ENCODE data around the gene ZDHHC17. TPM values are rescaled to one million over a fixed set of nuclear protein-coding genes. Genes with fewer than 3 reads are reported as not detected.

Gene ZDHHC17
- total RNA-seq, 1 experiment from 2014 or later: 25.3 TPM

DNA sequence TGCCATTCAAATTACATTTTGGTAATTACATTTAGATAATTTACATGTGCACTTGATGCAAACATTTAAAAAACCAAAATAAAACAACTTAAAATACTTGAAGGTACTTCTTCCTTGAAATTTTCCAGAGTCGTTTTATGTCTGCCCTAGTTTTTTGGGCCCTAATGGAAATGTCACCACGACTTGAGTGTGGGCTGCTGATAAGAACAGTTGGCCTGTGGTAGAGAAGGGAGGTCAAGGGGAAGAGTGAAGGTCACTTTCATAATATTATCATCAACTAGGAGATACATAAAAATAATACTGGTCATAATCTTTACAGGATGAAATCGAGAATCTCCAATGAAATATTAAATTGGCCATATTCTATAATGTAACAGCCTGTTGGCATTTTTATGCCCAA is 23.1 kb downstream of the ZDHHC17 start:
- ChIA-PET POLR2A (no interaction called here), RAD21 (ENCODE audit: low non-redundant PET in 1 of 2, low total read pairs in 2 of 2, uncharacterized antibody in 2 of 2, unreplicated experiment in 2 of 2) (no interaction called here), CTCF (no interaction called here)
- no peaks in the 10 kb centered on the region for H3K36me3 ChIP-seq (ENCODE audit: control insufficient read depth in 1 of 2, insufficient read depth in 2 of 2, low read length in 2 of 2)
- intact Hi-C loops (cut with micrococcal nuclease): no loop called here
- H3K27ac ChIP-seq (ENCODE audit: low read depth, low read length): no peak overlapping the region
- TF ChIP-seq MAX (IDR thresholded peaks at IDR 0.05): no peak
- TF ChIP-seq FOSL1 (IDR thresholded peaks at IDR 0.05; ENCODE audit: low read depth): no peak
- TF ChIP-seq ELF1 (IDR thresholded peaks at IDR 0.05; ENCODE audit: borderline replicate concordance, low read depth): no peak
- TF ChIP-seq EGR1 (IDR thresholded peaks at IDR 0.05; ENCODE audit: low read depth): no peak
- no peak for TF ChIP-seq RAD21 (IDR thresholded peaks at IDR 0.05; ENCODE audit: low read depth)
- TF ChIP-seq ATF3 (IDR thresholded peaks at IDR 0.05): no peak
- no peak for TF ChIP-seq ZBTB33 (IDR thresholded peaks at IDR 0.05; ENCODE audit: extremely low read depth, insufficient replicate concordance, low read length)
- no peak for TF ChIP-seq TCF7L2 (IDR thresholded peaks at IDR 0.05; ENCODE audit: borderline replicate concordance, extremely low read depth, insufficient read depth, insufficient read length)
- TF ChIP-seq CEBPB (IDR thresholded peaks at IDR 0.05; ENCODE audit: low read depth): no peak
- DNase-seq (ENCODE audit: low read depth, low spot score): no peak
- H3K4me2 ChIP-seq (ENCODE audit: low read length): no peak overlapping the region
- H3K9me2 ChIP-seq (ENCODE audit: insufficient read depth): no peaks in the 10 kb centered on the region
- peaks cover 32% of the 10 kb centered on the region for H3K79me2 ChIP-seq (ENCODE audit: insufficient read depth, low read length)
- no peaks in the 10 kb centered on the region for H3K27me3 ChIP-seq (ENCODE audit: insufficient read depth, low read length)
- no peak for ATAC-seq
- 0 out of 2 replicates have a peak, but pooled peaks cover 4% of the 10 kb centered on the region for H4K20me1 ChIP-seq (ENCODE audit: insufficient read depth)
- no peak overlapping the region for H2AFZ ChIP-seq (ENCODE audit: low read depth, low read length, poor library complexity, severe bottlenecking)
- H3K4me1 ChIP-seq (ENCODE audit: control insufficient read depth in 1 of 2, insufficient read depth in 2 of 2, low read length in 2 of 2): no peaks in the 10 kb centered on the region
- H3K9me3 ChIP-seq (ENCODE audit: control insufficient read depth in 1 of 2, insufficient read depth in 1 of 2, low read depth in 1 of 2, low read length in 2 of 2): no peaks in the 10 kb centered on the region
- H3K4me3 ChIP-seq (replicated peaks in 1 of 2; ENCODE audit: low read depth in 1 of 2, low read length in 2 of 2): no peak overlapping the region
- no peak overlapping the region for H3K9ac ChIP-seq (ENCODE audit: low read length)
- no TSS peak for BruUV-seq (replicated peaks)

Measured in HCT116 (cell line).